Measurements from ENCODE around the gene FNDC1.

Gene FNDC1

GRCh38 chr6:159203304-159204005 lies 34.3 kb downstream of the FNDC1 start:
- no peaks in the 10 kb centered on the region for H3K9me3 Mint-ChIP-seq
- peaks cover 8% of the 10 kb centered on the region for H3K27me3 Mint-ChIP-seq
- peaks cover 14% of the 10 kb centered on the region for H3K4me1 Mint-ChIP-seq (ENCODE audit: low read depth)
- H3K27ac Mint-ChIP-seq, result no peak overlapping the region
- intact Hi-C loops (cut with micrococcal nuclease), result no loop called here
- no peaks in the 10 kb centered on the region for H3K36me3 Mint-ChIP-seq (ENCODE audit: low read depth)
- no peak overlapping the region for H3K4me3 Mint-ChIP-seq

- intact Hi-C loops (cut with micrococcal nuclease), result no loop called here
- no peak overlapping the region for H3K4me3 Mint-ChIP-seq
- no peaks in the 10 kb centered on the region for H3K9me3 Mint-ChIP-seq
- peaks cover 14% of the 10 kb centered on the region for H3K4me1 Mint-ChIP-seq (ENCODE audit: low read depth)
- H3K36me3 Mint-ChIP-seq (ENCODE audit: low read depth), result no peaks in the 10 kb centered on the region
- H3K27me3 Mint-ChIP-seq, result peaks cover 8% of the 10 kb centered on the region
- no peak overlapping the region for H3K27ac Mint-ChIP-seq
These were observed 35.4 kb downstream of the FNDC1 start for GRCh38 chr6:159204605-159205004.

GRCh38 chr6:159212028-159212427 lies 42.8 kb downstream of the FNDC1 start:
- peaks cover 4% of the 10 kb centered on the region for H3K27me3 Mint-ChIP-seq
- no peak overlapping the region for H3K4me3 Mint-ChIP-seq
- H3K4me1 Mint-ChIP-seq (ENCODE audit: low read depth), result no peaks in the 10 kb centered on the region
- H3K9me3 Mint-ChIP-seq, result no peaks in the 10 kb centered on the region
- intact Hi-C loops (cut with micrococcal nuclease), result no loop called here
- no peaks in the 10 kb centered on the region for H3K36me3 Mint-ChIP-seq (ENCODE audit: low read depth)
- no peak overlapping the region for H3K27ac Mint-ChIP-seq

- H3K27ac Mint-ChIP-seq, result no peak overlapping the region
- no peak overlapping the region for H3K4me3 Mint-ChIP-seq
- intact Hi-C loops (cut with micrococcal nuclease), result no loop called here
- no peaks in the 10 kb centered on the region for H3K9me3 Mint-ChIP-seq
- H3K27me3 Mint-ChIP-seq, result peaks cover 5% of the 10 kb centered on the region
- no peaks in the 10 kb centered on the region for H3K4me1 Mint-ChIP-seq (ENCODE audit: low read depth)
- H3K36me3 Mint-ChIP-seq (ENCODE audit: low read depth), result no peaks in the 10 kb centered on the region
These were observed 43.5 kb downstream of the FNDC1 start for GRCh38 chr6:159212525-159213280.

GRCh38 chr6:159213405-159213804 lies 44.2 kb downstream of the FNDC1 start:
- H3K27ac Mint-ChIP-seq, result no peak overlapping the region
- H3K4me3 Mint-ChIP-seq, result no peak overlapping the region
- no peaks in the 10 kb centered on the region for H3K9me3 Mint-ChIP-seq
- no peaks in the 10 kb centered on the region for H3K4me1 Mint-ChIP-seq (ENCODE audit: low read depth)
- H3K27me3 Mint-ChIP-seq, result peaks cover 10% of the 10 kb centered on the region
- no peaks in the 10 kb centered on the region for H3K36me3 Mint-ChIP-seq (ENCODE audit: low read depth)
- intact Hi-C loops (cut with micrococcal nuclease), result no loop called here

- Mint-ChIP-seq H3K27ac (no peak overlapping the region), H3K9me3 (no peaks in the 10 kb centered on the region), H3K27me3 (peaks cover 15% of the 10 kb centered on the region), H3K36me3 (ENCODE audit: low read depth) (no peaks in the 10 kb centered on the region), H3K4me1 (ENCODE audit: low read depth) (no peaks in the 10 kb centered on the region), H3K4me3 (no peak overlapping the region)
- intact Hi-C loops (cut with micrococcal nuclease), result no loop called here
These were observed 45.1 kb downstream of the FNDC1 start for GRCh38 chr6:159214281-159214680.

- Mint-ChIP-seq H3K4me3 (no peak overlapping the region), H3K4me1 (ENCODE audit: low read depth) (no peaks in the 10 kb centered on the region), H3K27me3 (peaks cover 20% of the 10 kb centered on the region), H3K27ac (no peak overlapping the region), H3K9me3 (no peaks in the 10 kb centered on the region), H3K36me3 (ENCODE audit: low read depth) (no peaks in the 10 kb centered on the region)
- intact Hi-C loops (cut with micrococcal nuclease), result no loop called here
These were observed 48.5 kb downstream of the FNDC1 start for GRCh38 chr6:159217595-159218275.

- intact Hi-C loops (cut with micrococcal nuclease), result no loop called here
These were observed 50.9 kb downstream of the FNDC1 start for GRCh38 chr6:159220093-159220492.

GRCh38 chr6:159221486-159222170 lies 52.4 kb downstream of the FNDC1 start:
- no peaks in the 10 kb centered on the region for H3K4me1 Mint-ChIP-seq (ENCODE audit: low read depth)
- intact Hi-C loops (cut with micrococcal nuclease), result no loop called here
- H3K36me3 Mint-ChIP-seq (ENCODE audit: low read depth), result no peaks in the 10 kb centered on the region
- H3K27ac Mint-ChIP-seq, result no peak overlapping the region
- peaks cover 29% of the 10 kb centered on the region for H3K27me3 Mint-ChIP-seq
- H3K9me3 Mint-ChIP-seq, result no peaks in the 10 kb centered on the region
- no peak overlapping the region for H3K4me3 Mint-ChIP-seq

More at GRCh38 chr6:159220093-159220492, 50.9 kb downstream of the FNDC1 start:
- Mint-ChIP-seq H3K9me3 (no peaks in the 10 kb centered on the region), H3K27ac (no peak overlapping the region), H3K36me3 (ENCODE audit: low read depth) (no peaks in the 10 kb centered on the region), H3K4me1 (ENCODE audit: low read depth) (no peaks in the 10 kb centered on the region), H3K27me3 (peaks cover 26% of the 10 kb centered on the region), H3K4me3 (no peak overlapping the region)

- Mint-ChIP-seq H3K36me3 (ENCODE audit: low read depth) (no peaks in the 10 kb centered on the region), H3K4me1 (ENCODE audit: low read depth) (no peaks in the 10 kb centered on the region), H3K27ac (no peak overlapping the region), H3K4me3 (no peak overlapping the region), H3K9me3 (no peaks in the 10 kb centered on the region), H3K27me3 (peaks cover 17% of the 10 kb centered on the region)
- intact Hi-C loops (cut with micrococcal nuclease), result no loop called here
These were observed 55.3 kb downstream of the FNDC1 start for GRCh38 chr6:159224452-159224851.

GRCh38 chr6:159229651-159230051 lies 60.5 kb downstream of the FNDC1 start:
- H3K27me3 Mint-ChIP-seq, result peaks cover 44% of the 10 kb centered on the region
- H3K4me1 Mint-ChIP-seq (ENCODE audit: low read depth), result no peaks in the 10 kb centered on the region
- no peaks in the 10 kb centered on the region for H3K9me3 Mint-ChIP-seq
- no peak overlapping the region for H3K4me3 Mint-ChIP-seq
- intact Hi-C loops (cut with micrococcal nuclease), result no loop called here
- H3K36me3 Mint-ChIP-seq (ENCODE audit: low read depth), result no peaks in the 10 kb centered on the region
- H3K27ac Mint-ChIP-seq, result no peak overlapping the region

- no peaks in the 10 kb centered on the region for H3K9me3 Mint-ChIP-seq
- no peak overlapping the region for H3K4me3 Mint-ChIP-seq
- peaks cover 49% of the 10 kb centered on the region for H3K27me3 Mint-ChIP-seq
- H3K4me1 Mint-ChIP-seq (ENCODE audit: low read depth), result no peaks in the 10 kb centered on the region
- no peaks in the 10 kb centered on the region for H3K36me3 Mint-ChIP-seq (ENCODE audit: low read depth)
- H3K27ac Mint-ChIP-seq, result no peak overlapping the region
- intact Hi-C loops (cut with micrococcal nuclease), result no loop called here
These were observed 63.0 kb downstream of the FNDC1 start for GRCh38 chr6:159232106-159232645.

GRCh38 chr6:159232751-159233150 lies 63.6 kb downstream of the FNDC1 start:
- no peaks in the 10 kb centered on the region for H3K4me1 Mint-ChIP-seq (ENCODE audit: low read depth)
- H3K27me3 Mint-ChIP-seq, result peaks cover 49% of the 10 kb centered on the region
- H3K36me3 Mint-ChIP-seq (ENCODE audit: low read depth), result no peaks in the 10 kb centered on the region
- H3K9me3 Mint-ChIP-seq, result no peaks in the 10 kb centered on the region
- intact Hi-C loops (cut with micrococcal nuclease), result no loop called here
- H3K4me3 Mint-ChIP-seq, result no peak overlapping the region
- no peak overlapping the region for H3K27ac Mint-ChIP-seq

All from dendritic cell treated with granulocyte-macrophage colony-stimulating factor and Interleukin-4, amounts not matched to agents 40 ng/mL and 50 ng/mL, for 4 days (primary cell).